Measurements from ENCODE around the gene SGCG.

GRCh38 chr13:23185542-23185941 is 4.8 kb downstream of the SGCG start:
- TF ChIP-seq CTCF (conservative IDR thresholded peaks at IDR 0.05) = no peak
- TF ChIP-seq EZH2 (IDR thresholded peaks at IDR 0.05; ENCODE audit: low read depth) = no peak

Measured in PC-9 (cell line).